Trophoblast cell (in vitro differentiated cells and primary cell): Measurements from ENCODE around the gene PIGN.

Experiments
- DNase-seq, 2 donors: peaks; one replicate each; pipeline ENCODE4 v3.0.0-alpha.2; 2016
- H2AFZ ChIP-seq: 2 replicates; pipeline ENCODE4 v1.6.1; 2013; ENCODE audit warnings: low read length, moderate library complexity, mild to moderate bottlenecking; ENCODE audit not compliant: insufficient read depth, poor library complexity
- H2AK5ac ChIP-seq: 2 replicates; pipeline ENCODE4 v1.6.1; 2013; ENCODE audit warnings: mild to moderate bottlenecking, low read length
- H2BK120ac ChIP-seq: 2 replicates; pipeline ENCODE4 v1.6.1; 2013; ENCODE audit warnings: low read length, mild to moderate bottlenecking, moderate library complexity; ENCODE audit not compliant: insufficient read depth, poor library complexity
- H2BK12ac ChIP-seq: 2 replicates; pipeline ENCODE4 v1.6.1; 2013; ENCODE audit warnings: mild to moderate bottlenecking, low read length, moderate library complexity
- H2BK5ac ChIP-seq: 2 replicates; pipeline ENCODE4 v1.6.1; 2013; ENCODE audit warnings: low read length, low read depth, moderate library complexity, mild to moderate bottlenecking; ENCODE audit not compliant: poor library complexity
- H3K14ac ChIP-seq: 2 replicates; pipeline ENCODE4 v1.6.1; 2013; ENCODE audit warnings: mild to moderate bottlenecking, low read length
- H3K18ac ChIP-seq: 2 replicates; pipeline ENCODE4 v1.6.1; 2013; ENCODE audit warnings: mild to moderate bottlenecking, low read length
- H3K23ac ChIP-seq: 2 replicates; pipeline ENCODE4 v1.6.1; 2013; ENCODE audit warnings: low read length
- H3K27ac ChIP-seq: 2 replicates; pipeline ENCODE4 v1.5.1; 2013; ENCODE audit warnings: low read depth, mild to moderate bottlenecking, inconsistent platforms, low read length, moderate library complexity
- H3K27me3 ChIP-seq: 2 replicates; pipeline ENCODE4 v1.6.1; 2013; ENCODE audit warnings: inconsistent platforms, mild to moderate bottlenecking, low read length, moderate library complexity; ENCODE audit not compliant: insufficient read depth
- H3K36me3 ChIP-seq, 2 experiments: 1 replicate in 1 of 2; 2 replicates in 1 of 2; pipeline ENCODE4 v1.6.1; 2013; ENCODE audit warnings: low read length in 2 of 2, mild to moderate bottlenecking in 2 of 2, moderate library complexity in 1 of 2; ENCODE audit not compliant: insufficient read depth in 2 of 2, control insufficient read depth in 1 of 2
- H3K4ac ChIP-seq: 2 replicates; pipeline ENCODE4 v1.6.1; 2013; ENCODE audit warnings: low read depth, mild to moderate bottlenecking, low read length, moderate library complexity
- H3K4me1 ChIP-seq, 2 experiments: 1 replicate in 1 of 2; 2 replicates in 1 of 2; pipeline ENCODE4 v1.6.1; 2013; ENCODE audit warnings: low read length in 2 of 2, mild to moderate bottlenecking in 2 of 2, moderate library complexity in 1 of 2; ENCODE audit not compliant: insufficient read depth in 2 of 2, control insufficient read depth in 1 of 2
- H3K4me2 ChIP-seq: 2 replicates; pipeline ENCODE4 v1.6.1; 2013; ENCODE audit warnings: inconsistent platforms, mild to moderate bottlenecking, low read length, moderate library complexity
- H3K4me3 ChIP-seq: 2 replicates; pipeline ENCODE4 v1.5.1; 2013; ENCODE audit warnings: mild to moderate bottlenecking, low read depth, low read length, inconsistent platforms
- H3K79me1 ChIP-seq: one replicate; pipeline ENCODE4 v1.6.1; 2013; ENCODE audit warnings: low read length
- H3K79me2 ChIP-seq: 2 replicates; pipeline ENCODE4 v1.6.1; 2013; ENCODE audit warnings: low read length, mild to moderate bottlenecking; ENCODE audit not compliant: control insufficient read depth, insufficient read depth, poor library complexity
- H3K9ac ChIP-seq: 2 replicates; pipeline ENCODE4 v1.6.1; 2013; ENCODE audit warnings: mild to moderate bottlenecking, low read length
- H3K9me3 ChIP-seq: 2 replicates; pipeline ENCODE4 v1.6.1; 2013; ENCODE audit warnings: low read depth, mild to moderate bottlenecking, control low read depth, inconsistent platforms, low read length; ENCODE audit not compliant: insufficient read depth
- H4K12ac ChIP-seq: 2 replicates; pipeline ENCODE4 v1.6.1; 2013; ENCODE audit warnings: low read depth, mild to moderate bottlenecking, low read length, moderate library complexity
- H4K8ac ChIP-seq: 2 replicates; pipeline ENCODE4 v1.6.1; 2013; ENCODE audit warnings: low read depth, mild to moderate bottlenecking, low read length, moderate library complexity
- H4K91ac ChIP-seq: one replicate; pipeline ENCODE4 v1.6.1; 2013; ENCODE audit warnings: low read depth, mild to moderate bottlenecking, low read length, moderate library complexity
- WGBS: extraction: QIAGEN DNeasy Blood & Tissue Kit; methylation state at CpG from one replicate; pipeline ENCODE4 v1.1.7; 2013; ENCODE audit warnings: missing lambda C conversion rate; ENCODE audit not compliant: insufficient read length, insufficient coverage; ENCODE audit errors: extremely low coverage; 5-methylcytosine and 5-hydroxymethylcytosine counted together

The PIGN gene

DNA sequence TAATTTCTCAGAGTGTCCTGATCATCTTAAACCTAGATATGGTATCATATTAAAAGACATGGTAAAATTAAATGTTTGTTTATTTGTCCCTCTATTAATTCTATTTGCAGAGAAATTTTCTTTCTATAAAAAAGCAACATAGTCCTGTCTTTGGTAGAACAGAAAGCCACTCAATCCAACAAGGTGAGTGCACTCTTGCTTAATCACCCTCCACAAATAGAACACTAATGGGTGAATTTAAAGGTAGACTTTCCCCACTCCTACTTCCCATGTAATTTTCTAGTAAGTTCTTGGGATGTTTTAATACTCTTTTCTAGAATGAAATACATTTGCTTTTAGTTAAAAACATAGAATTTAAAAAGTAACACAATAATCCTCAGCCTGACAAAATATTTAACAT, 97.7 kb downstream of the PIGN start:
- Histone ChIP-seq H2BK120ac (no peak overlapping the region), H2BK12ac (no peak overlapping the region), H3K14ac (no peak overlapping the region), H3K23ac (no peak overlapping the region), H3K27me3 (no peaks in the 10 kb centered on the region), H3K9me3 (no peaks in the 10 kb centered on the region), H4K8ac (no peak overlapping the region), H3K27ac (no peak overlapping the region), H3K36me3 (no peaks in the 10 kb centered on the region), H2AK5ac (no peak overlapping the region), H2BK5ac (no peak overlapping the region), H3K4me1 (no peaks in the 10 kb centered on the region), H3K79me2 (no peaks in the 10 kb centered on the region), H3K4me2 (no peak overlapping the region), H3K9ac (no peak overlapping the region), H3K4me3 (no peak overlapping the region), H2AFZ (no peak overlapping the region), H4K91ac (no peak overlapping the region), H4K12ac (no peak overlapping the region), H3K4ac (no peak overlapping the region), H3K79me1 (no peaks in the 10 kb centered on the region), H3K18ac (no peak overlapping the region)
- DNase-seq: no peak

- Histone ChIP-seq H4K91ac (no peak overlapping the region), H2AFZ (no peak overlapping the region), H3K9ac (no peak overlapping the region), H3K4me1 (no peaks in the 10 kb centered on the region), H2BK12ac (no peak overlapping the region), H3K27me3 (no peaks in the 10 kb centered on the region), H2BK5ac (no peak overlapping the region), H3K36me3 (no peaks in the 10 kb centered on the region), H3K79me2 (no peaks in the 10 kb centered on the region), H3K14ac (no peak overlapping the region), H3K4me3 (no peak overlapping the region), H3K23ac (no peak overlapping the region), H2AK5ac (no peak overlapping the region), H3K4me2 (no peak overlapping the region), H3K4ac (no peak overlapping the region), H3K79me1 (no peaks in the 10 kb centered on the region), H3K9me3 (no peaks in the 10 kb centered on the region), H3K18ac (no peak overlapping the region), H3K27ac (no peak overlapping the region), H4K8ac (no peak overlapping the region), H2BK120ac (no peak overlapping the region), H4K12ac (no peak overlapping the region)
- no CpG with 5 or more reads among the region's 2 CpGs for WGBS
- DNase-seq: no peak
Measured at GRCh38 chr18:62088156-62088555, 98.7 kb downstream of the PIGN start.

- H3K36me3 ChIP-seq: no peaks in the 10 kb centered on the region
- H2BK12ac ChIP-seq: no peak overlapping the region
- no peak overlapping the region for H3K4me3 ChIP-seq
- no peak overlapping the region for H3K27ac ChIP-seq
- H2AK5ac ChIP-seq: no peak overlapping the region
- no peak overlapping the region for H2AFZ ChIP-seq
- H3K9ac ChIP-seq: no peak overlapping the region
- H3K27me3 ChIP-seq: no peaks in the 10 kb centered on the region
- H3K4me2 ChIP-seq: no peak overlapping the region
- H4K8ac ChIP-seq: no peak overlapping the region
- H2BK5ac ChIP-seq: no peak overlapping the region
- no peaks in the 10 kb centered on the region for H3K4me1 ChIP-seq
- no peak for DNase-seq
- H2BK120ac ChIP-seq: no peak overlapping the region
- H3K23ac ChIP-seq: no peak overlapping the region
- no peak overlapping the region for H4K91ac ChIP-seq
- no peak overlapping the region for H3K14ac ChIP-seq
- no peaks in the 10 kb centered on the region for H3K79me2 ChIP-seq
- no peak overlapping the region for H4K12ac ChIP-seq
- no CpG with 5 or more reads among the region's 5 CpGs for WGBS
- H3K4ac ChIP-seq: no peak overlapping the region
- H3K9me3 ChIP-seq: no peaks in the 10 kb centered on the region
- H3K79me1 ChIP-seq: no peaks in the 10 kb centered on the region
- H3K18ac ChIP-seq: no peak overlapping the region
Measured at GRCh38 chr18:62085756-62086155, 101.1 kb downstream of the PIGN start.

DNA sequence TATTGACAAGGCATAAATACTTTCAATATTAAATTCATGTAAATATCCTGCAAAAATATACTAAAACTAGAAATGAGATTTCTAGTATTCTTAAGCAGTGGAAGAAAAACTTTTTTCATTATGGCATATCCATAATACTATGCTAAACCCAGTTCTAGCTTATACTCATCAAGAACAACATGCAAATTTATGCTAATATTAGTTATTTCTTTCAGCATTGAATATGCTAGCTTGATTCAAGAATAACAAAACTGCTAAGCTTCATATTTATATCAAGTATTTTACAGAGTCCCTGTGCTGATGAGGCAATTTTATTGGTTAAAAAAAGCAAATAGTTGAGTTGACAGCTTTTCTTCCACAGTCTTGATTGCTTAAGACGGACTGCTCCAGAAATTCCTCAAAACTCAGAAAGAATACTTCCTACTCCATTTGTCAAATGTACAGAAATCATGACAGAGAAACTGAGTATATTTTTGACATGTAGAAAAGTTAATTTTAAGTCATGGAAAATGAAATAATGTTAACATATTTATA, 105.0 kb downstream of the PIGN start:
- Histone ChIP-seq H3K23ac (no peak overlapping the region), H2AFZ (no peak overlapping the region), H3K79me2 (no peaks in the 10 kb centered on the region), H4K12ac (no peak overlapping the region), H4K8ac (no peak overlapping the region), H3K27me3 (no peaks in the 10 kb centered on the region), H3K9me3 (no peaks in the 10 kb centered on the region), H3K36me3 (no peaks in the 10 kb centered on the region), H3K14ac (no peak overlapping the region), H3K79me1 (no peaks in the 10 kb centered on the region), H3K4me2 (no peak overlapping the region), H3K18ac (no peak overlapping the region), H2BK5ac (no peak overlapping the region), H2AK5ac (no peak overlapping the region), H3K27ac (no peak overlapping the region), H3K4ac (no peak overlapping the region), H2BK120ac (no peak overlapping the region), H3K4me1 (peaks cover 0 to 2% of the 10 kb centered on the region in 2 experiments), H3K9ac (no peak overlapping the region), H2BK12ac (no peak overlapping the region), H4K91ac (no peak overlapping the region), H3K4me3 (no peak overlapping the region)
- DNase-seq: no peak
- WGBS: no CpG with 5 or more reads among the region's 1 CpG
